ENCODE data around the gene PTP4A1. TPM values are rescaled to one million over a fixed set of nuclear protein-coding genes. Genes with fewer than 3 reads are reported as not detected.

PTP4A1 gene
- total RNA-seq, 4 donors from 2014 or later = 12.8 to 58.1 (median 26.5) TPM

- intact Hi-C loops (cut with DNase I; ENCODE audit: low total_unique reads) = no loop called here
- DNase-seq (ENCODE audit: low spot score in 2 of 2) = no peak
- H3K4me3 ChIP-seq (ENCODE audit: low read depth, poor library complexity, severe bottlenecking) = no peak overlapping the region
- no peak for TF ChIP-seq CTCF (IDR thresholded peaks at IDR 0.05)
- TF ChIP-seq POLR2A (IDR thresholded peaks at IDR 0.05) = no peak
- WGBS, 2 donors = 84 to 87% methylated on average over 1 of the region's 1 CpG
Measured at GRCh38 chr6:63546697-63547096, 25.6 kb upstream of the PTP4A1 start.

GRCh38 chr6:63549076-63549475 lies 23.2 kb upstream of the PTP4A1 start:
- intact Hi-C loops (cut with DNase I; ENCODE audit: low total_unique reads) = no loop called here
- TF ChIP-seq POLR2A (IDR thresholded peaks at IDR 0.05) (no peak), CTCF (IDR thresholded peaks at IDR 0.05) (no peak)
- 83 to 94% methylated on average over 5 of the region's 5 CpGs for WGBS, 2 donors
- no peak overlapping the region for H3K4me3 ChIP-seq (ENCODE audit: low read depth, poor library complexity, severe bottlenecking)
- no peak for DNase-seq (ENCODE audit: low spot score in 2 of 2)

GRCh38 chr6:63553208-63553607 lies 19.1 kb upstream of the PTP4A1 start:
- no peak overlapping the region for H3K4me3 ChIP-seq (ENCODE audit: low read depth, poor library complexity, severe bottlenecking)
- TF ChIP-seq POLR2A (IDR thresholded peaks at IDR 0.05) (no peak), CTCF (IDR thresholded peaks at IDR 0.05) (no peak)
- WGBS, 2 donors = 74 to 81% methylated on average over 3 of the region's 3 CpGs
- intact Hi-C loops (cut with DNase I; ENCODE audit: low total_unique reads) = no loop called here
- no peak for DNase-seq (ENCODE audit: low spot score in 2 of 2)

GRCh38 chr6:63553900-63554299 lies 18.4 kb upstream of the PTP4A1 start:
- no peak for TF ChIP-seq CTCF (IDR thresholded peaks at IDR 0.05)
- TF ChIP-seq POLR2A (IDR thresholded peaks at IDR 0.05) = no peak
- no peak for DNase-seq (ENCODE audit: low spot score in 2 of 2)
- intact Hi-C loops (cut with DNase I; ENCODE audit: low total_unique reads) = no loop called here
- WGBS, 2 donors = 74 to 80% methylated on average over 1 of the region's 1 CpG
- no peak overlapping the region for H3K4me3 ChIP-seq (ENCODE audit: low read depth, poor library complexity, severe bottlenecking)

GRCh38 chr6:63554782-63555181 lies 17.5 kb upstream of the PTP4A1 start:
- intact Hi-C loops (cut with DNase I; ENCODE audit: low total_unique reads) = no loop called here
- no peak overlapping the region for H3K4me3 ChIP-seq (ENCODE audit: low read depth, poor library complexity, severe bottlenecking)
- 80 to 87% methylated on average over 1 of the region's 1 CpG for WGBS, 2 donors
- DNase-seq (ENCODE audit: low spot score in 2 of 2) = no peak
- TF ChIP-seq POLR2A (IDR thresholded peaks at IDR 0.05) (no peak), CTCF (IDR thresholded peaks at IDR 0.05) (no peak)

- intact Hi-C loops (cut with DNase I; ENCODE audit: low total_unique reads) = no loop called here
- TF ChIP-seq CTCF (IDR thresholded peaks at IDR 0.05) (no peak), POLR2A (IDR thresholded peaks at IDR 0.05) (no peak)
Measured at GRCh38 chr6:63556369-63556768, 15.9 kb upstream of the PTP4A1 start.

More at GRCh38 chr6:63556369-63556768, 15.9 kb upstream of the PTP4A1 start:
- 58 to 67% methylated on average over 4 of the region's 4 CpGs for WGBS, 2 donors
- no peak overlapping the region for H3K4me3 ChIP-seq (ENCODE audit: low read depth, poor library complexity, severe bottlenecking)
- DNase-seq (ENCODE audit: low spot score in 2 of 2) = no peak
